DMS79 treated with DMSO at 0.1 percent for 48 hours (cell line): ENCODE measurements around the gene RHOC.

Source experiments
- DNase-seq: peaks from one replicate; lab custom pipeline; 2025; lab: John Stamatoyannopoulos, UW

The RHOC gene

DNA sequence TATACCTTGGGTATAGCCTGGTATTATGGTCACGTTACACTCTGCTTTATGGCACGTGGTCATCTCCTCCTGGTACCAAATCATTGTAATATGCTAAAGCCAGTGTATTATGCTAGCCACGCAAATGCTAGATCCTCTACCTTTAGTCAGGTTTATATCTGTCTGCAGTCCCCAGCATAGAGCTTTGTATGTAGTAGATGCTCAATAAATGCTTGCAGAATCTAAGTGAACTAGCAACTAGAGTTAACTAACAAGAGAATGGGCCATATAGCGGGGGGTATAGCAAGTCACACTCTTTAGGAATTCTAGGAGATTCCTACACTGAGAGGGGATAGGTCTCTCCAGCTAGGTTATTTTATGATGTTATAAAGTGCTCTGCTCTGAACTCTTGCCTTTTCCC lies 29.4 kb downstream of the RHOC start:
- no peak for DNase-seq

DNA sequence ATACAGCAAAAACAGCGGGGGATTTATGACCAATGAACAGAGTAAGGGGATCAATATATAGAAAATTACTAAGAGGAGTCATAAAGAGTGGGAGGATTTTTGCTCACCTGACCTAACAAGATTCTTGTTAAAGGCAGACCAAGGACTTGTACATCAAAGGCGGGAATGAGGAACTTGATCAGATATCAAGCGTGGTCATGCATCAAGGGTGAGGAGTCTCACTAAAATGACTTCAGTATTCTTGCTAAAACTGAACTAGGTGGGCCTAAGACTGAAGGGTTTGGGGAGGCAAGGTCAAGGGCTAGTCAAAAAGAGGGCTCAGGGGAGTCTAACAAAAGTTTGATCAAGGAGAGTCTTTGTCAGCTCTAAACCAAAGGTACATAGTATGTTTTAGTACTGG lies 30.4 kb downstream of the RHOC start:
- DNase-seq: no peak

DNA sequence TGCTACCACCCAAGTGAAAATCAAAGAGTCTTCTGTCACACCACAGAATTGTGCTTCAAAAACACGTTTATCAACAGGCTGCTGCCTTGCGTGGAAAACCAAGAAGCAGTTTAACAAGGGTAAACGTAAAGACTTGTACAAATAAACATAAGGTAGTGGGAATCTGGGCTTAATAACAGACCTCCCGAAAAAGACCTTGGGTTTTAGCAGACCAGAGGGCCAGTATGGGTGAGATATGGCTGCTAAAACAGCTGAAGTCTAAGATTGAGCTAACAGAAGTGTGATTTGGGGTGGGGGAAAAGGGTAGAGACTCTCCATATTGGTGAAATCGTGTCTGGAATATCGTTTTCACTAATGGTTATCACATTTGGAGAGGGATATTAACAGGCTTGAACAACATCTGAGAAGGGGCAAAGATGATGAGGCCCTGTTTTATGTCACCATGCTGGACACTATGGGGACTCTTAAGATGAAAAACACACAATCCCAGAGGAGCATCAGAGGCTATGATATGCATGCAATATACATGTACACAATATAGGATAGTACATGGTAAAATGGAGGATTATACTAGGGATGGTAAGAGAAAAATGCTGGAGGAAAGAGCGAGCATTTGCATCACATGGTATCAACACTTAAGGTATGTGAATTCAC lies 31.1 kb downstream of the RHOC start:
- DNase-seq: no peak

DNA sequence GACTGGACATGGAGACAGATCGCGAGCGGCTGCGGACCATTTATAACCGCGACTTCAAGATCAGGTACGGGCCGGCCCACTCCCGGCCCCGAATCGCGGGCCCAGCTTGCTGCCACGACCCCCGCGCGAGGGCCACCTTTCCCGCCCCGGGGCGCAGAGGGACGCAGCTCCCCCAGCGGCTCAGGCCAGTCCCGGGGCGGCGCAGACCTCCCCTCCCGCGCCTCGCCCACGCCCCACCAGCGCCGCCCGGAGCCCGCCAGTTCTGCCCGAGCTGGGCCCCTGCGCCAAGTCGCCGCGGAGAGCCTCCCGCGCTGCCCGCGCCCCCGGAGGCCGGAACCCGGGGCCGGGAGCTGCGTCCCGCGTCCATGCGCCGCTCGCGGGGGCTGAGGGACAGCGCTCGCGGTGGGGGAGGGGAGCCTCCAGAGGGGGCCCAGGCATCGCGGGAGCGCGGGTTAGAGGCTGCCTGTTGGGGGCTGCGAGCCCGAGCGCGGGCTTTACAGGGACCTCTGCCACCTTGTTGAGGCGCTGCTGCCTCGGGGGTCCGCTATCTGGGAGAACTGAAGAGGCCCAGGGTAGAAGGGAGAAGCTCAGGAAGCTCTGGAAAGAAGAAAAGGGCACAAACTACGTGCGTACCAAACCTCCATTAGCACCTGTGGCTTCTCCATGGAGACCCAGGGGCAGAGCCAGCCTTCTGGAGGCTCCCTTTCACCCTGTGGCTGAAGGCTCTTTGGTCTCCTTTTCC lies 31.8 kb downstream of the RHOC start:
- DNase-seq: peak; percentile 40

DNA sequence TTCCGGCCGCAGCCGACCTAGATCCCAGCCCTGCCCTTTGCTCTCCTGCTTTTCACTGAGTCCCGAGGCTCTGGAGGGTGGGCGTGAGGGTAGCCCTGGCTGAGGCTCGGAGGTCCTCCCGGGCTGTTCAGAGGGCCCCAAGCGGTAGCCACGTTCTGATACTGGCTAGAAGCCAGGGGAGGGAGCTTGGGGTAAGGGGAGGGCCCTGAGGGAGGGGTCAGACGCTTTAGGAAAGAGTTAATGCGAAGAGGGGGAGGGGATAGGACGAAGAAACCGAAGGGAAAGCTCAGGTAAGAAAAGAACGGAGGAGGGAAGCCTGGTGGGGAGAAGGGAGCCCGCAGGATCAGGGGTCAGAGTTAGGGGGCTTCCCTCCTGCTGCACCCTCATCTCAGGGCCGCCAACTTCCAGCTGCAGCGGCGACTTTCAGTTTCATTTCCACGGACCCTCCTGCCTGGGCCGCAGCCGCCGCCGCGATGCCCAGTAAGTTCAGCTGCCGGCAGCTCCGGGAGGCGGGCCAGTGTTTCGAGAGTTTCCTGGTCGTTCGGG lies 32.4 kb downstream of the RHOC start, which contains the start of gene MOV10:
Gene MOV10, plus strand, starts transcription at position 220 of the 546 bp plus-strand sequence. Its CDS starts 254 bp downstream, at position 474.
- peak; percentile 75 for DNase-seq

DNA sequence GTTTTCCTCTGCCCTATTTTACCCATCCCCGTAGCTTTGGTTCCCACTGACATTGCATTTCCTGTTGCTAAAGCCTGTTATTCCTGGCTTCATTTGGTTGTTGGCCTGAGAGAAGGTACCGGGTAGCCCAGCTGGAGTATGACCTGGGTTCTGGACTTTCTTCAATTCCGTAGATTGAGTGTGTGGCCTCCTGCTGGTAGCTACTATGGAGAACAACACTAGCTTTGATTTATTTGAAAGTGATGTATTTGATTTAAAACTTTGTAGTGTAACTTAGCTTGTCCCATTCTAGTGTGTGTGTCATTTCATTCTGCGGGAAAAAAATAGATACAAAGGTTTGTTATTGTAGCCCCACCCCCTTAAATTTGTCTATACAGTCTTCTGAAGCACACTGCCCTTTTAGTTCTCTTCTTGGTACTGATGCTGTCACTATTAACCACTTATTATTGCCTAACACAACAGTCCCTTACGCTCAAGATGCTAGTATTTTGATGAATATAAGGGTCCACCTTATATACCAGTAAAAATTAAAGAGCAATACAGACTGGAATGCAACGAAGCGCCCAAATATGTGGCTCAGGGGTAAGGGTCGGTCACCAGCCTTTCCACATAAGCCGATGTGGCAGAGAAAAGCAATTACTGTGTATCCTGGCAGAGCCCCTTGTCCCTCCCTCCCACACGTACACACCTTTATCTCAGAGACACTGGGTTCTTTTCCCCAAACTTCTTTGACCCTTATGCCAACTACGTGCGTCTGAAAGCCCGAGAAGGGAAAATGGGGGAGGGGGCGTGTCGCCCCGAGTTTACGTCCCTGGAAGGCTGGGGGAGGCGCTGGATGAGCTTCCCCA lies 33.1 kb downstream of the RHOC start:
- DNase-seq: no peak

DNA sequence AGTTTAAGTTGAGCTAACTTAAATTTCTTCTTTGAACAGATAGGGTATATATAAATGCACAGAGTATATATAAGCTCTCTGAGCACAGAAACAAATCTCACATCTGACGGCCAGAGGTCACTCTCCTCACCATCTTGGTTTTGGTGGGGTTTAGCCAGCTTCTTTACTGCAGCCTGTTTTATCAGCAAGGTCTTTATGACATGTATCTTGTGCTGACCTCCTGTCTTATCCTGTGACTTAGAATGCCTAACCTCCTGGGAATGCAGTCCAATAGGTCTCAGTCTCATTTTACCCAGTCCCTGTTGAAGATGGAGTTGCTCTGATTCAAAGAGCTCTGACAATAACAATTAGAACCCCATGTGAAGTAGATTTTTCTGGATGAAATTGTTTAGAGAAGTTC lies 34.1 kb downstream of the RHOC start:
- DNase-seq: no peak

DNA sequence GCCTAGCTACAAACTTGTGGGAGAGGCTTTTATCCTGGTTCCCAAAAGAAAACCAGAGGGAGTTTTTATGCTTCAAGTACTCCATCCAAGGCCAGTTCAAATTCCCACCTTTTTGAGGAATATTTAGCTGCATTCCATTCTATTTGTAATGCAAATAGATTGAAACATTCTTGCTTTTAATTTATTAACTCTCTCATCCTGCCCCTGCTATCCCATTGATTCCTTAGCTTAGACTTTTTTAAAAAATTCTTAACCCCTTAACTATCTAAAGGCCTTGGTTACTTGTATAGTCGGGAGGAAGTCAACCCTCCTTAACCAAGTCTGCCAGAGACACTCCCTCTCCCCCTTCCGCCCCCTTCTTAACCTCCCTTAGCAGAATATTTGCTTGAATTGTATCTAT lies 34.9 kb downstream of the RHOC start:
- DNase-seq: no peak

DNA sequence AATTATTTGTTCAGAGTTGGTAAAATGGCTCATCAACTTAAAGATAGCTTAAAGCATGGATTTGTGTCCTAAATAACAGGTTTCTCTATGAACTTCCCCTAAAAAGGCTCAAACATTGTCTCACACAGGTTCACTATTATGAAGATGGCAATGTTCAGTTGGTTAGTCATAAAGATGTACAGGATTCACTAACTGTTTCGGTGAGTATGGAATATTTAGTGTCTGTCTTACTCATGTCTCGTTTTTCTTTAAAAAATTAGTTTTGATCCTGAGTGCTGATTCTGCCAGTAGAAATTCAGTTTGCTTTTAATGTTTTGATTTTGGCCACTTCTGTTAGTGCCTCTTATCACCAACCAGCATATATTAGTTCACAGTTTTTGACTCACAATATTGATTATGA lies 40.0 kb downstream of the RHOC start:
- no peak for DNase-seq

DNA sequence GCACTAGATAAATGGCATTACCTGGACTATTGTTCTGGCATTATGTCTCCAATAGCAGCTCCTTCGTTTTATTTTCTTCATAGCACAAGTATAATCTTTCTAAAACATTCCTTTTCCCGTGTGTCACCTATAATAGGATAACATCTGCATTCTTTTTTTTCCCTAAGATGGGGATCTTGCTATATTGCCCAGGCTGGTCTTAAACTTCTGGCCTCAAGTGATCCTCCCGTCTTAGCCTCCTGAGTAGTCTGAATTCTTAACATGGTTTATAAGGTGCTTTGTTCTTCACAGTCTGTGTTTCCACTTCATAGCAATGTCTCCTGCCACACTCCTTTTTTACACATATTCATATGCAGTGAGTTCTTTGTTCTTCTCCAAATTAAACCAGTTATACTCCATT lies 41.1 kb downstream of the RHOC start:
- no peak for DNase-seq

DNA sequence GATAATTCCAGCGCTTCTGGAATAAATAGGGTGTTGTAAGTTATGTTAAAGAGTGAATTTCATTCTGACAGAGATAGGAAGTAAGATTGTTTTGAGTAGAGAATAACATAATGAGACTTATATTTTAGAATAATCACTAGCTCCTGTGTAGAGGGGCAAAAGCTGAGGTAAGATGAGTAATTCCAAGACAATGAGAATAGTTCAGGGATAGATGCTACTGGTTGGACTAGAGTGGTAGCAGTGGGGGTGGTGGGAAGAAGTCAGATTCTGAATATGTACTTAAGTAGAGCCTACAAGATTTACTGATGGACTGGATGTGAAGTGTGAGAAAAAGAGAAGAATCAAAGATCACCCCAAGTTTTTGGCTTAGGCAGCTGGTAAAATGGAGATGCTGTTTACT lies 55.7 kb downstream of the RHOC start:
- DNase-seq: no peak
